ENCODE data around the gene CCDC8. TPM values are rescaled to one million over a fixed set of nuclear protein-coding genes. Genes with fewer than 3 reads are reported as not detected.

CCDC8 gene
- total and polyA plus RNA-seq, 2 experiments from 2014 or later: 5.6 to 16.5 TPM

DNA sequence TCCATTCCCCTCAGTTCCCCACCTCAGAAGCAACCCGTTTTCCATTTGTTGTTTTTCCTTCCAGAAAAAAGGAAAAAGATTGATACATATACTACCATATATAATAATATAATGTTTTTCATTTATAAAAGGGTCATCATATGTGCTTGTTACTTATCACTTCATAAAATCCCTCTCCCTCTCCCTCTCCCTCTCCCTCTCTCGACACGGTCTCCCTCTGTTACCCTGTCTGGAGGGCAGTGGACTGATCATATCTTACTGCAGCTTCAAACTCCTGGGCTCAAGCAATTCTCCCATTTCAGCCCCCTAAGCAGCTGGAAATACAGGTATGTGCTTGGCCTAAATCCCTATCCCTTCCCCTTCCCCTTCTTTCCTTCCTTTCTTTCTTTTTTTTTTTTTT lies 40.9 kb upstream of the CCDC8 start:
- no peak overlapping the region for H3K4me3 Mint-ChIP-seq
- H3K36me3 Mint-ChIP-seq (ENCODE audit: low read depth): no peaks in the 10 kb centered on the region
- Histone ChIP-seq H3K9me2 (ENCODE audit: insufficient read depth) (no peaks in the 10 kb centered on the region), H4K20me1 (replicated peaks; ENCODE audit: insufficient read depth) (no peaks in the 10 kb centered on the region; the same call in 1 of the 2 replicates), H2AFZ (no peak overlapping the region), H3F3A (replicated peaks; ENCODE audit: low read depth) (no peaks in the 10 kb centered on the region), H3K36me3 (ENCODE audit: insufficient read depth) (no peaks in the 10 kb centered on the region), H3K4me1 (ENCODE audit: insufficient read depth) (no peaks in the 10 kb centered on the region), H3K4me3 (no peak overlapping the region), H3K27me3 (ENCODE audit: insufficient read depth) (no peaks in the 10 kb centered on the region), H3K27ac (ENCODE audit: low read depth) (no peak overlapping the region), H3K79me2 (replicated peaks; ENCODE audit: insufficient read depth) (no peaks in the 10 kb centered on the region), H3K4me2 (no peak overlapping the region)
- H3K27ac Mint-ChIP-seq: no peak overlapping the region
- H3K9me3 Mint-ChIP-seq: peaks cover 7% of the 10 kb centered on the region; the same call in 2 of the 3 replicates
- ATAC-seq: no peak
- no peaks in the 10 kb centered on the region for H3K4me1 Mint-ChIP-seq
- no peak for DNase-seq (ENCODE audit: low spot score)
- TF ChIP-seq CREB1 (CRISPR knock-in tag; IDR thresholded peaks at IDR 0.05; ENCODE audit: low read depth) (no peak), NANOG (IDR thresholded peaks at IDR 0.05; ENCODE audit: borderline replicate concordance) (no peak), JUNB (IDR thresholded peaks at IDR 0.05; ENCODE audit: unreplicated experiment) (no peak), ZNF114 (CRISPR knock-in tag; IDR thresholded peaks at IDR 0.05) (no peak), ZNF331 (CRISPR knock-in tag; IDR thresholded peaks at IDR 0.05; ENCODE audit: low read depth) (no peak)
- TF ChIP-seq, protein P1, sequence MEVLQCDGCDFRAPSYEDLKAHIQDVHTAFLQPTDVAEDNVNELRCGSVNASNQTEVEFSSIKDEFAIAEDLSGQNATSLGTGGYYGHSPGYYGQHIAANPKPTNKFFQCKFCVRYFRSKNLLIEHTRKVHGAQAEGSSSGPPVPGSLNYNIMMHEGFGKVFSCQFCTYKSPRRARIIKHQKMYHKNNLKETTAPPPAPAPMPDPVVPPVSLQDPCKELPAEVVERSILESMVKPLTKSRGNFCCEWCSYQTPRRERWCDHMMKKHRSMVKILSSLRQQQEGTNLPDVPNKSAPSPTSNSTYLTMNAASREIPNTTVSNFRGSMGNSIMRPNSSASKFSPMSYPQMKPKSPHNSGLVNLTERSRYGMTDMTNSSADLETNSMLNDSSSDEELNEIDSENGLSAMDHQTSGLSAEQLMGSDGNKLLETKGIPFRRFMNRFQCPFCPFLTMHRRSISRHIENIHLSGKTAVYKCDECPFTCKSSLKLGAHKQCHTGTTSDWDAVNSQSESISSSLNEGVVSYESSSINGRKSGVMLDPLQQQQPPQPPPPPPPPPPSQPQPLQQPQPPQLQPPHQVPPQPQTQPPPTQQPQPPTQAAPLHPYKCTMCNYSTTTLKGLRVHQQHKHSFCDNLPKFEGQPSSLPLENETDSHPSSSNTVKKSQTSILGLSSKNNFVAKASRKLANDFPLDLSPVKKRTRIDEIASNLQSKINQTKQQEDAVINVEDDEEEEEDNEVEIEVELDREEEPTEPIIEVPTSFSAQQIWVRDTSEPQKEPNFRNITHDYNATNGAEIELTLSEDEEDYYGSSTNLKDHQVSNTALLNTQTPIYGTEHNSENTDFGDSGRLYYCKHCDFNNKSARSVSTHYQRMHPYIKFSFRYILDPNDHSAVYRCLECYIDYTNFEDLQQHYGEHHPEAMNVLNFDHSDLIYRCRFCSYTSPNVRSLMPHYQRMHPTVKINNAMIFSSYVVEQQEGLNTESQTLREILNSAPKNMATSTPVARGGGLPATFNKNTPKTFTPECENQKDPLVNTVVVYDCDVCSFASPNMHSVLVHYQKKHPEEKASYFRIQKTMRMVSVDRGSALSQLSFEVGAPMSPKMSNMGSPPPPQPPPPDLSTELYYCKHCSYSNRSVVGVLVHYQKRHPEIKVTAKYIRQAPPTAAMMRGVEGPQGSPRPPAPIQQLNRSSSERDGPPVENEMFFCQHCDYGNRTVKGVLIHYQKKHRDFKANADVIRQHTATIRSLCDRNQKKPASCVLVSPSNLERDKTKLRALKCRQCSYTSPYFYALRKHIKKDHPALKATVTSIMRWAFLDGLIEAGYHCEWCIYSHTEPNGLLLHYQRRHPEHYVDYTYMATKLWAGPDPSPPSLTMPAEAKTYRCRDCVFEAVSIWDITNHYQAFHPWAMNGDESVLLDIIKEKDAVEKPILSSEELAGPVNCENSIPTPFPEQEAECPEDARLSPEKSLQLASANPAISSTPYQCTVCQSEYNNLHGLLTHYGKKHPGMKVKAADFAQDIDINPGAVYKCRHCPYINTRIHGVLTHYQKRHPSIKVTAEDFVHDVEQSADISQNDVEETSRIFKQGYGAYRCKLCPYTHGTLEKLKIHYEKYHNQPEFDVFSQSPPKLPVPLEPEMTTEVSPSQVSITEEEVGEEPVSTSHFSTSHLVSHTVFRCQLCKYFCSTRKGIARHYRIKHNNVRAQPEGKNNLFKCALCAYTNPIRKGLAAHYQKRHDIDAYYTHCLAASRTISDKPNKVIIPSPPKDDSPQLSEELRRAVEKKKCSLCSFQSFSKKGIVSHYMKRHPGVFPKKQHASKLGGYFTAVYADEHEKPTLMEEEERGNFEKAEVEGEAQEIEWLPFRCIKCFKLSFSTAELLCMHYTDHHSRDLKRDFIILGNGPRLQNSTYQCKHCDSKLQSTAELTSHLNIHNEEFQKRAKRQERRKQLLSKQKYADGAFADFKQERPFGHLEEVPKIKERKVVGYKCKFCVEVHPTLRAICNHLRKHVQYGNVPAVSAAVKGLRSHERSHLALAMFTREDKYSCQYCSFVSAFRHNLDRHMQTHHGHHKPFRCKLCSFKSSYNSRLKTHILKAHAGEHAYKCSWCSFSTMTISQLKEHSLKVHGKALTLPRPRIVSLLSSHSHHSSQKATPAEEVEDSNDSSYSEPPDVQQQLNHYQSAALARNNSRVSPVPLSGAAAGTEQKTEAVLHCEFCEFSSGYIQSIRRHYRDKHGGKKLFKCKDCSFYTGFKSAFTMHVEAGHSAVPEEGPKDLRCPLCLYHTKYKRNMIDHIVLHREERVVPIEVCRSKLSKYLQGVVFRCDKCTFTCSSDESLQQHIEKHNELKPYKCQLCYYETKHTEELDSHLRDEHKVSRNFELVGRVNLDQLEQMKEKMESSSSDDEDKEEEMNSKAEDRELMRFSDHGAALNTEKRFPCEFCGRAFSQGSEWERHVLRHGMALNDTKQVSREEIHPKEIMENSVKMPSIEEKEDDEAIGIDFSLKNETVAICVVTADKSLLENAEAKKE (CRISPR knock-in tag; IDR thresholded peaks at IDR 0.05): no peak
- TF ChIP-seq, protein P2, sequence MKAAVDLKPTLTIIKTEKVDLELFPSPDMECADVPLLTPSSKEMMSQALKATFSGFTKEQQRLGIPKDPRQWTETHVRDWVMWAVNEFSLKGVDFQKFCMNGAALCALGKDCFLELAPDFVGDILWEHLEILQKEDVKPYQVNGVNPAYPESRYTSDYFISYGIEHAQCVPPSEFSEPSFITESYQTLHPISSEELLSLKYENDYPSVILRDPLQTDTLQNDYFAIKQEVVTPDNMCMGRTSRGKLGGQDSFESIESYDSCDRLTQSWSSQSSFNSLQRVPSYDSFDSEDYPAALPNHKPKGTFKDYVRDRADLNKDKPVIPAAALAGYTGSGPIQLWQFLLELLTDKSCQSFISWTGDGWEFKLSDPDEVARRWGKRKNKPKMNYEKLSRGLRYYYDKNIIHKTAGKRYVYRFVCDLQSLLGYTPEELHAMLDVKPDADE (IDR thresholded peaks at IDR 0.05): no peak
- TF ChIP-seq, protein P3, sequence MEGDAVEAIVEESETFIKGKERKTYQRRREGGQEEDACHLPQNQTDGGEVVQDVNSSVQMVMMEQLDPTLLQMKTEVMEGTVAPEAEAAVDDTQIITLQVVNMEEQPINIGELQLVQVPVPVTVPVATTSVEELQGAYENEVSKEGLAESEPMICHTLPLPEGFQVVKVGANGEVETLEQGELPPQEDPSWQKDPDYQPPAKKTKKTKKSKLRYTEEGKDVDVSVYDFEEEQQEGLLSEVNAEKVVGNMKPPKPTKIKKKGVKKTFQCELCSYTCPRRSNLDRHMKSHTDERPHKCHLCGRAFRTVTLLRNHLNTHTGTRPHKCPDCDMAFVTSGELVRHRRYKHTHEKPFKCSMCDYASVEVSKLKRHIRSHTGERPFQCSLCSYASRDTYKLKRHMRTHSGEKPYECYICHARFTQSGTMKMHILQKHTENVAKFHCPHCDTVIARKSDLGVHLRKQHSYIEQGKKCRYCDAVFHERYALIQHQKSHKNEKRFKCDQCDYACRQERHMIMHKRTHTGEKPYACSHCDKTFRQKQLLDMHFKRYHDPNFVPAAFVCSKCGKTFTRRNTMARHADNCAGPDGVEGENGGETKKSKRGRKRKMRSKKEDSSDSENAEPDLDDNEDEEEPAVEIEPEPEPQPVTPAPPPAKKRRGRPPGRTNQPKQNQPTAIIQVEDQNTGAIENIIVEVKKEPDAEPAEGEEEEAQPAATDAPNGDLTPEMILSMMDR (conservative IDR thresholded peaks at IDR 0.05; ENCODE audit: low read depth in 2 of 2): no peak
- TF ChIP-seq, protein P4, sequence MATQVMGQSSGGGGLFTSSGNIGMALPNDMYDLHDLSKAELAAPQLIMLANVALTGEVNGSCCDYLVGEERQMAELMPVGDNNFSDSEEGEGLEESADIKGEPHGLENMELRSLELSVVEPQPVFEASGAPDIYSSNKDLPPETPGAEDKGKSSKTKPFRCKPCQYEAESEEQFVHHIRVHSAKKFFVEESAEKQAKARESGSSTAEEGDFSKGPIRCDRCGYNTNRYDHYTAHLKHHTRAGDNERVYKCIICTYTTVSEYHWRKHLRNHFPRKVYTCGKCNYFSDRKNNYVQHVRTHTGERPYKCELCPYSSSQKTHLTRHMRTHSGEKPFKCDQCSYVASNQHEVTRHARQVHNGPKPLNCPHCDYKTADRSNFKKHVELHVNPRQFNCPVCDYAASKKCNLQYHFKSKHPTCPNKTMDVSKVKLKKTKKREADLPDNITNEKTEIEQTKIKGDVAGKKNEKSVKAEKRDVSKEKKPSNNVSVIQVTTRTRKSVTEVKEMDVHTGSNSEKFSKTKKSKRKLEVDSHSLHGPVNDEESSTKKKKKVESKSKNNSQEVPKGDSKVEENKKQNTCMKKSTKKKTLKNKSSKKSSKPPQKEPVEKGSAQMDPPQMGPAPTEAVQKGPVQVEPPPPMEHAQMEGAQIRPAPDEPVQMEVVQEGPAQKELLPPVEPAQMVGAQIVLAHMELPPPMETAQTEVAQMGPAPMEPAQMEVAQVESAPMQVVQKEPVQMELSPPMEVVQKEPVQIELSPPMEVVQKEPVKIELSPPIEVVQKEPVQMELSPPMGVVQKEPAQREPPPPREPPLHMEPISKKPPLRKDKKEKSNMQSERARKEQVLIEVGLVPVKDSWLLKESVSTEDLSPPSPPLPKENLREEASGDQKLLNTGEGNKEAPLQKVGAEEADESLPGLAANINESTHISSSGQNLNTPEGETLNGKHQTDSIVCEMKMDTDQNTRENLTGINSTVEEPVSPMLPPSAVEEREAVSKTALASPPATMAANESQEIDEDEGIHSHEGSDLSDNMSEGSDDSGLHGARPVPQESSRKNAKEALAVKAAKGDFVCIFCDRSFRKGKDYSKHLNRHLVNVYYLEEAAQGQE (IDR thresholded peaks at IDR 0.05; ENCODE audit: unreplicated experiment): no peak
- H3K27me3 Mint-ChIP-seq (ENCODE audit: insufficient read depth, low read depth, poor library complexity): no peaks in the 10 kb centered on the region
